ENCODE results near the gene SCNN1B.

The SCNN1B gene

DNA sequence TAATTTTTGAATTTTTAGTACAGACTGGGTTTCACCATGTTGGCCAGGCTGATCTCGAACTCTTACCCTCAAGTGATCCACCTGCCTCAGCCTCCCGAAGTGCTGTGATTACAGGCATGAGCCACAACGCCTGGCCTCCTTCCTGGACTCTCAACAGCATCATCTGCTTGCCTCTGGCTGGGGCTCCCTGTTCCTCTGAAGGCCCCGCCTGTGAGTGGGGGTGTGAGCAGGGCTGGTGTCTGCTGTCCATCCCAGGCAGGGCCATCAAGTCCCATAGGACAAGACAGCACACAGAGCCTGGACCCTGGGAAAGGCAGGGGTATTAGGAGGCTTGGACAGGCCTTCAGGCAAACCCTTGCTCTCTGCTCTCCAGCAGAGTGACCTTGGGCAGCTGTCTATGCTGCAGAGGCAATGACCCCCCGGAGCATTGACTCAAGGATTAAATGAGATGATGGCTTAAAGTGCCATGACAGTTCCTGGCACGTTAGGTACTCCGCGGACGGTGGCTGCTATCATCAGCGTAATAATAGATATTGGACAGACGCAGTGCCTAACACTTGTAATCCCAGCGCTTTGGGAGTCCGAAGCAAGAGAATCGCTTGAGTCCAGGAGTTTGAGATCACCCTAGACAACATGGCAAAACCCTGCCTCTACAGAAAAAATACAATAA lies 19.2 kb downstream of the SCNN1B start:
- DNase-seq (ENCODE audit: low read depth in 2 of 2), result no peak

DNA sequence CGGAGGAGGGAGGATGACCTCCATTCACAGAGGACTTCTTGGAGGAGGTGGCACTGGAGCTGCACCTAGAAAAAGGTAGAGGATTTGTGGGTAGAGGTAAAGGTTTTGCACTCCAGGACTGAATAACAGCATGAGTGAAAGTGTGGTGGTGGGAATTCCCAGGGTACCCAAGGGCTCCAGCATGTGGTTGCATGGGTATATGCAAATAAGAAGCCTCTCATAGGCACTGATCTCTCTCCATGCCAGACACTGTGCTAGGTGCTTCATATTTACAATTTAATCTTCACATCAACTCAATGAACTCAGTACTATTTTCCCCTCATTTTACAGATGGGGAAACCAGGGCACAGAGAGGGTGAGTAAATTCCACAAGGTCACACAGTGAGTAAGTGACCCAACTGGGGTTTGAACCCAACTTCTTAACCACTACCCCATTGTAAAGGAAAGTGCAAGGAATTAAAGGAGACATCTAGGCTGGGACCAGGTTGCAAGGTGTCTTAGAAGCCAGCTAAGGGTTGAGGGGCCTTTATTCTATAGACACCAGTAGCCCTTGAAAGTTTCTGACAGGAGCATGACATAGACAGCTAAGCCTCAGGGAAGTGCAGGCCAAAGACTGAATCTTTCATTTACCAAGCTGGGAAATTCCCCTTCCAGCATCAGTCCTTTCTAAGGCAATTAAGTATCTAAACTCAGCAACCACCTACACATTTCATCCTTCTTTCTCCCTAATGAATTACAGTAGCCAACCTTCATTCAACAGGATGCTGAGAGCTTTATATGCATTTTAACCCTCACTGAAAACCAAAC lies 21.3 kb downstream of the SCNN1B start:
- DNase-seq (ENCODE audit: low read depth in 2 of 2), result no peak

DNA sequence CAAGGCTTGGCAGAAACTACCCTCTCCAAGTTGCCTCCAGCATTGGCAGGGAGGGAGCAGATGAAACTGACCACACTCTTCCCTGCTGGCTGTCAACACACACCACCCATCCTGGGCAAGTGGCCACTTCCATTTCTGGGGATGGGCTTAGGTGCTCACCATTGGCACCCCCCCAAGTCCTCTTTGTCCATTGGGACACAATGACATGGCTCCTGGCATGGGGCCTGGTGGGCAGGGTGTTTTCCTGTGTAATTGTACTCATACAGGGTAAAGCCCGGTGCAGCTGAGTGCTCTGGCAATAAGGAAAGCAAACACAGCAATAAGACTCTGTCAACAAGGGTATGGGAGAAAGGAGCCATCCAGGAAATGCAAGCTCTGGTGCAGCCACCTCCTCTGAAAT lies 22.6 kb downstream of the SCNN1B start:
- DNase-seq (ENCODE audit: low read depth in 2 of 2), result no peak

DNA sequence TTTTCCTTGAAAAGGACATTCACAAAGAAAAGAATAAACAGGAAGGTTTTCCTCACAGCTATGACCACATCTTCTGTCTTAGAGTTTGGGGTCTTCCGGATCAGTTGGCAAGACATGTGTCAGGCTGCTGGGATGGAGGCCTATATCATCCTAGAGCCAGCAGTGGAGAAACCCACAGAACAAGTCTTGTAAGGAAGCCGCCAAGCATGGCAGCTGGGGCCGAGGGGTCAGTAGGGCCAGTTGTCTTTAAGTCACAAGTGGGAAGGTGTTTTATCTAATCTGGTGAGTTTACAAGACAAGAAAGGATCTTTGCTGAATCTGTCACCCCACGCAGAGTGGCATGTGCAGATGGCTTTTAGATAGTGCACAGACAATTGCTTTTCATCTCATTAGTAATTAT lies 25.7 kb downstream of the SCNN1B start:
- DNase-seq (ENCODE audit: low read depth in 2 of 2), result no peak

DNA sequence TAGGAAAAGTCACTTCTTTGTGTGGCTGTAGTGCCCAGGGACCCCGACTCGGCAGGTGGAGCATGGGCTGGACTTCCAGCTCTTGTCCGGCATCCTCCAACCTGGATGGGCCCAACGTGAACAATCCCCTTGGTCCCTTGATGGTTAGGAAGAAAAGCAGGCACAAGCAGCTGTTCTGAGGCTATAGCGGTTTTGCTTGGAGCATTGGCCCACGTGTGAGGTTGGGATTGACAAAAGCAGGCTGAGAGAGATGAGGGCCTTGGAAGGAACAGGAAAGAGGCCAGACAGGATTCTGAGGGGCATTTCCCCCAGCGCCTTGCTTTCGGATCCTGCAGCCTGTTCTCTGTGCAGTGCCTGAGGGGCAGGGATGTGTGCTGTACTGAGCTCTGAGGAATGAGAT lies 28.1 kb downstream of the SCNN1B start:
- DNase-seq (ENCODE audit: low read depth in 2 of 2), result no peak

DNA sequence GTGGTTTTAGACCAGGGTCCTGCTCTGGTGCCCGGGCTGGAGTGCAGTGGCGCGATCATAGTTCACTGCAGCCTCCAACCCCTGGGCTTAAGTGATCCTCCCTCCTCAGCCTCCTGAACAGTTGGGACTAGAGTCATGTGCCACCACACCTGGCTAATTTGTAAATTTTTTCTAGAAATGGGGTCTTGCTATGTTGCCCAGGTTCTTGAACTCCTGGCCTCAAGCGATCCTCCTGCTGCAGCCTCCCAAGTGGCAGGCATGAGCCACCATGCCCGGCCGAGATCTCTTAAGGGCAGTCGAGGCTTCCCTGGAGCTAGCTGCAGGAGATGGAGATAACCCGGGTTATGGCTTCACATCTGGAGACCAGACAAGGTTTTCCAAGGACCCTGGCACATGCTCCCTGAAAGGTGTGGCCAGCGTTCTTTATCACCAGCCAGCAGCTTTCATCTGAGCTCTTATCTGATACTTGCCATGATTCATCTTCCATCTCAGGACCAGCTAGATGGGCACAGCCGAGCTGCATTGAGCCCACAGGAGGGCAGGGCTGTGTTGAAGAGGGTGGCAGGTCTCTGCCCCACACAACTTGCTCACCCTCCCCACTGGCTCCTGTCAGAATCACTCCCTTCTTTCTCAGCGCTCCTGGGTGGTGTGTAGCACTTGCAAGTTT lies 28.6 kb downstream of the SCNN1B start:
- no peak for DNase-seq (ENCODE audit: low read depth in 2 of 2)

DNA sequence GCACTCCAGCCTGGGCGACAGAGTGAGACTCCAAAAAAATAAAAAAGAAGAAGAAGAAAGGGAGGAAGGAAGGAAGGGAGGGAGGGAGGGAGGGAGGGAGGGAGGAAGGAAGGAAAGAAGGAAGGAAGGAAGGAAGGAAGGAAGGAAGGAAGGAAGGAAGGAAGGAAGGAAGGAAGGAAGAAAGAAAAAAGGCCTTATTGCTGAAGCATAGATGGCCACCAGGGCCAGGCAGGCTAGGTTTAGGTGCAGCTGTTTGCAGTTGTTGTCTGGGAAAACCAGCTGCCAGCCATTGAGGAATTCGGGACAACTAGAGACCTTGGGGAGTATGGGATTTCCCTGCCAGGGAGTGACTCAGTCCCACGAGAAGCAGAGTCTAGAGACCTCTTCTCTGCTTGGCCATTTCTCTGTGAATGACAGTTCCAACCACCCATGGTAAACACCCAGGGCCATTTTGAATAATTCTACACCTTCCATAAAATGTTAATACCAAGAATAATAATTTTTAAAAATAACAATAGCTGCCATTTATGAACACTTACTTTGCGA lies 31.0 kb downstream of the SCNN1B start:
- DNase-seq (ENCODE audit: low read depth in 2 of 2), result no peak

DNA sequence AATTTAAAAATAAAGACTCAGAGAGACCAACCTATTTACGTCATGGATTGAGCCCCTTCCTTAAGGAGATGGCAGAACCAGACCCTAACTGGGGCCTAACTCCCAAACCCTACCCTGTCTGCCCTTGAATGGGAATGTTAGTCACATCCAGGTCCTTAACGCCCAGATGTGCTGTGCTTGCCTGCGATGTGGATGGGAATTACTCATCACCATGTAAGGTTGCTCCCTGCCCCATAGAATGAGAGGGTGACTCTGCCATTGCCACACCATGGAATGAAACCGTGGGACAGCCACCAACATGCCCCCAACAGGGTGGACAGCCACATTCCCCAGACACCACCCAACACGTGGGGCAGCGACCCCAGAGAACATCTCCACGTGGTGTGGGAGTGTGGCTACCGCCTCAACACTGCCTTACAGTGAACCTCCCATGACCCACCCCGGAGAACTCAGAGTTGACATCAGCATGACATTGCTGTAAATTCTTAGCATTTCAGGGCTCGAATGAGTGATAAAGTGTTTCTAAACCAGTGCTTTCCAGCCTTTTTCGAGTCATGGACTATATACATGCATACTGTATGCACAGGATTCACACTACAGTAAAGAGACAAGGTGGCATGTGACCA lies 31.8 kb downstream of the SCNN1B start:
- no peak for DNase-seq (ENCODE audit: low read depth in 2 of 2)

DNA sequence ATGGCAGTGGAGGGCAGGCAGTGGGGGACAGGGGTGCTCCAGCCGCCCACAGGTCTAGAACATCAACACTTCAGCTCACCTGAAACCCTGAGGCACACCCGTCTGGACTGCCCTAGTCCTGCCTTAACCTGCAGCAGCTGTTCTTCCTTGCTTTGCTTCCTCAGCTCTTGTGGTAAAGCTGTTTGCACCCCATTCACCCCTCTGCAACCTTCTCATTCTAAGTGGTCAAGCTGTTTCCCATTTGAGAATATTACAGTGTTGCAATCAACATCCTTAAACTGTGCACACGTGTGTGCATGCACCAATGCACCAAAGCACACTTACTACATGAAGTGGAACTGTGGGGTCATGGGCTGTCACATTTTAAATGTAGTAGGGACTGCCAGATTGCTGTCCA lies 32.4 kb downstream of the SCNN1B start:
- no peak for DNase-seq (ENCODE audit: low read depth in 2 of 2)

DNA sequence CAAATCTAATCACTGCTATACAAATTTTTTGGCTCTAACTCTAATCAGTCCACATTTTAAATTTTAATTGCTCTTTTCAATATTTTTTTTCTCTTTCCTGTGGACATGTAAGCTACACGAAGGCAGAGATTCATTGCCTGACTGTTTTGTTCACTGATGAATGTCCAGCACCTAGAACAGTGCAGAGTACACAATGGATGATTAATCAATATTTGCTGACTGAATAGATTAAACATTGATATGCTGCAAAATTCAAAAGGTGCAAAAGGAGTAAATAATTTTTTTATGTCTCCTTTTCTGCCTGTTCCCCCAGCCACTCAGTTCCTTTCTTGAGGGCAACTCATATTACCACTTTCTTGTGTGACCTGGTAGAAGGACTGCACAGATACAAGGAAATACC lies 32.8 kb downstream of the SCNN1B start:
- no peak for DNase-seq (ENCODE audit: low read depth in 2 of 2)

DNA sequence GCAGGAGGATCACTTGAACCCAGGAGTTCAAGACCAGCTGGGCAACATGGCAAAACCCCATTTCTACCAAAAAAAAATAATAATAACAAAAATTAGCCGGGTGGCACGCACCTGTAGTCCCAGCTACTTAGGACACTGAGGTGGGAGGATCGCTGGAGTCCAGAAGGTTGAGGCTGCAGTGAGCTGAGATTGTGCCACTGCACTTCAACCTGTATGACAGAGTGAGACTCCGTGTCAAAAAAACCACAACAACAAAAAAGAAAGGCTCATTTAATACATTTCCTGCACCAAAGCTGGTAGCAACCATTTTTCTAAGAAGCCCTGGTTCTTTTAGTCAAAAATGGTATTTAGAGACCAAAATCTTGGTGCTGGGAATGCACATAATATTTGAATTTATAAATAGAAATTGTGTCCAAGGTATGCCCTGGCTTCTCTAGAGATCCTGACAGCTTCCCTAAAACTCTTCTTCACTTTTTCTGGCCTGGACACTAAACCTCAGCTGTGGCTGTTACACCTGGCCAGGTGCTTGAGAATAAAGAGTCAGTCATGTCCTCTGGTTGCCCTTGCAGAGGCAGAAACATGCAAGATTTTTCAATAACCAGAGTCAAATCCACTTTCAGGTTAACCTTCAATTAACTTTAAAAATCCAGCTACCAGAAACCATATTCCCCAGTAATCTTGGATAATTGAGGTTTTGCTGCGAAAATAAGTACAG lies 35.9 kb downstream of the SCNN1B start:
- DNase-seq (ENCODE audit: low read depth in 2 of 2), result no peak

DNA sequence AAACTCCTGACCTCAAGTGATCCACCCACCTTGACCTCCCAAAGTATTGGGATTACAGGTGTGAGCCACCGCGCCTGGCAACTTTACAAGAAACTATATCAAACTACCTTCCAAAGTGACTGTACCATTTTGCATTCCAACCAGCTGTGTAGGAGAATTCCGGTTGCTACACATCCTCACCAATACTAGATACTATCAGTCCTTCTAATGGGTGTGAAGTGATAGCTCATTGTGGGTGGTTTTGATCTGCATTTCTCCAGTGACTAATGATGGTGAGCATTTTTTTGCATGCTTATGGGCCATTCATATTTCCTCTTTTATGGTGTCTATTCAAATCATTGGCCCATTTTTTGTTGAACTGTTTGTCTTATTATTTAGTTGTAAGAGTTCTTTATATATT lies 37.7 kb downstream of the SCNN1B start:
- no peak for DNase-seq (ENCODE audit: low read depth in 2 of 2)

DNA sequence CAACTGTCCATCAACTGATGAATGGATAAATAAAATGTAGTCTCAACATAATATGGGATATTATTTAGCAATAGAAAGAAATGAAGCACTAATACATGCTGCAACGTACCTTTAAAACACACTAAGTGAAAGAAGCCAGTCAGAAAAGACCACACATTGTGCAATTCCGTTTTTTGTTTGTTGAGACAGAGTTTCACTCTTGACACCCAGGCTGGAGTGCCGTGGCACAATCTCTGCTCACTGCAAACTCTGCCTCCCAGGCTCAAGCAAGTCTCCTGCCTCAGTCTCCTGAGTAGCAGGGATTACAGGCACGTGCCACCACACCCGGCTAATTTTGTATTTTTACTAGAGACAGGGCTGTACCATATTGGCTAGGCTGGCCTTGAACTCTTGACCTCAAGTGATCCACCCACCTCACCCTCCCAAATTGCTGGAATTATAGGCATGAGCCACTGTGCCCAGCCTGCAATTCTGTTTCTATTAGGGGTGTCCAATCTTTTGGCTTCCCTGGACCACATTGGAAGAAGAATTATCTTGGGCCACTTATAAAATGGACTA lies 40.1 kb downstream of the SCNN1B start:
- no peak for DNase-seq (ENCODE audit: low read depth in 2 of 2)

DNA sequence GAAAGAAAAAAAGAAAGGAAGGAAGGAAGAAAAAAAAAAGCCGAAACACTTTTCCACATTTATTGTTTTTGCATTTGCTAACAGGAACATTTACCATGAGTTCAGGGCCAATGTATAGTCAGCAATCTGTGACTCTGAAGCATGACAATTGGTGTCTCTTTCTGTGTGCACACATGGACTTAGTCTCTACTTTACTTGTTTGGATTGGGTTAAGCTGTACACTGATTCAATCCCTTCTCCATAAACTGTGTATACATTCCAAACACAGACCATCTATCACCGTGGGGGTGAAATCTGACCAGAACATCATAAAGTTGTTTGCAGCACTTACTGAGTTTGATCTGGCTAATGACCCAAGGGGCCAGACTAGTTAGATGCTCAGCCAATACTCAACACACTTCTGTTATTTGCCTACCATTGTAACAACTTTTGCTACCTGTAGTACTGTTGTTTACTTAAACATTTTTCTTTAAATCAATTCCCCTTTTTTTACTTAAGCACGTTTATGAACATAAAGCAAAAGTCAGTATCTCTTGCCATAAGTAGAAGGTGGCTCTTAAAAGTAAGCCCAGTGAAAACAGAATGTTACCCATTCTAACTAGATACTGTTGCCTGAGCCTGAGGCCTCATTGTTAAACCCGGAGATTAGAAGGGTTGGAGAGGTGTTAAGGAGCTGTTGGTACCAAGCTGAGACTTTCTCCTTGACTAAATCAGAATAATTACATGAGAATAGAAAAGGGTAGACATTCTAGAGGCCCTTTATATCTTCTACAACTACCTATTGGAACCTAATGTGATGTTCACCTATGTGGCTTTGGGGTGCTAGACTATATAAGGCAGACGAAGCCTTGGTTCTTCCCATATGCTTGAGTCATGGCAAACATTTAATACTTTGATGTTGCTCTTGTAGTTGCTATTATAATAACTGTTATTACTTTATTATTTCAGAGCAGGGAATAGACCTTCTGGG lies 41.8 kb downstream of the SCNN1B start:
- no peak for DNase-seq (ENCODE audit: low read depth in 2 of 2)

DNA sequence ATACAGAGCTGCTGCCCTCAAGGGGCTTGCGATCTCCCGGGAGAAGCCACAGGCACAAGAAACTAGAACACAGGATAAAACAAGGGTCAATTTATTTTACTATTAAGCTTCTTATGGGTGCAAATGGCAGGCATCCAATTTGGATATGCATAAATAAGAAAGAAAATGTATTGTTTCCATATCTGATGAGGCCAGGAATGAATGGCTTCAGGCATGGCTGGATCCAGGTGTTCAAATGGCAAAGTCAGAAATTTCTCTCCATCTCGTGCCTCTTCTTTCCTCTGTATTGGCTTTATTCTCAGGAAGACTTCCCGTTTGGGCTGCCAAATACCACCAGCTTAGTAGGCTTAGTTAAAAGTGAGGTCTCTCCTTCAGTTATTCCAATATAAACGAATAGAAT lies 43.1 kb downstream of the SCNN1B start:
- no peak for DNase-seq (ENCODE audit: low read depth in 2 of 2)

DNA sequence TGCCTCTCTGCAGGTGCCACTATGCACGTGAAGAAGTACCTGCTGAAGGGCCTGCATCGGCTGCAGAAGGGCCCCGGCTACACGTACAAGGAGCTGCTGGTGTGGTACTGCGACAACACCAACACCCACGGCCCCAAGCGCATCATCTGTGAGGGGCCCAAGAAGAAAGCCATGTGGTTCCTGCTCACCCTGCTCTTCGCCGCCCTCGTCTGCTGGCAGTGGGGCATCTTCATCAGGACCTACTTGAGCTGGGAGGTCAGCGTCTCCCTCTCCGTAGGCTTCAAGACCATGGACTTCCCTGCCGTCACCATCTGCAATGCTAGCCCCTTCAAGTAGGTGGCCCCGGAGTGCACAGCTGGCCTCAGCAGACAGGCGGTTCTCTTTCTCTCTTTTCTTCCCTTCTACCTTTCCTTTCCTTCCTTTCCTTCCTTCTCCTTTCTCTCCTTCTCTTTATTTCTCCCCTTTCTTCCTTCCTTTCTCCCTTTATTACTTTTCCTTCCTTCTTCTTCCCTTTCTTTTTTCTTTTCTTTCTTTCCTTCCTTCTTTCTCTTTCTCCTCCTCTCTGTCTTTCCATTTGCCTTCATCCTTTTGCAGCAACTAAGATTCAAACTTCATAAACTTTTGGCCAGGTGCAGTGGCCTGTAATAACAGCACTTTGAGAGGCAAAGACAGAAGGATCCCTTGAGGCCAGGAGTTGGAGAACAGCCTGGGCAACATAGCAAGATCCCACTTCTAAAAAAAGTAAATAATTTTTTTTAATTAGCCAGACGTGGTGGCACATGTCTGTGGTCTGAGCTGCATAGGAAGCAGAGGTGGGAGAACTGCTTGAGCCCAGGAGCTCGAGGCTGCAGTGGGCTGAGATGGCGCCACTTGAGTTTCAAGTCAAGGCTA lies 46.7 kb downstream of the SCNN1B start:
- DNase-seq (ENCODE audit: low read depth in 2 of 2), result no peak

DNA sequence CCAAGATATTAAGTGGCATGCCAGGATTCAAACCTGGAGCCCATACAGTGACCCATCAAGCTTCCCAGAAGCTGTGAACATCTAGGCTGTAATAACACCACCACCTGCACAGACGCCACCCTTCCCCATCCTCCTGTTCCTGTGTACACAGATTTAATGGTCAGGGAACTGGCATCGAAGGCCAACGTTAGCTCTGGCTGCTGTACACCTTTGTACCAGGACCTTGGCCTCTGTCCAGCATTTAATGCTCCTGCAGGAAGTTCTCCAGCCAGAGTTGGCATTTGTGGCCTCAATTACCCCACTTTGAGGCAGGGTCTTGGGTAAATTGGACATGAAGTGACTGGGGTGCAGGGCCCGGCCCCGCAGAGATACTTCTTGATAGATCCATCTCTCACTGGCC lies 49.3 kb downstream of the SCNN1B start:
- no peak for DNase-seq (ENCODE audit: low read depth in 2 of 2)

DNA sequence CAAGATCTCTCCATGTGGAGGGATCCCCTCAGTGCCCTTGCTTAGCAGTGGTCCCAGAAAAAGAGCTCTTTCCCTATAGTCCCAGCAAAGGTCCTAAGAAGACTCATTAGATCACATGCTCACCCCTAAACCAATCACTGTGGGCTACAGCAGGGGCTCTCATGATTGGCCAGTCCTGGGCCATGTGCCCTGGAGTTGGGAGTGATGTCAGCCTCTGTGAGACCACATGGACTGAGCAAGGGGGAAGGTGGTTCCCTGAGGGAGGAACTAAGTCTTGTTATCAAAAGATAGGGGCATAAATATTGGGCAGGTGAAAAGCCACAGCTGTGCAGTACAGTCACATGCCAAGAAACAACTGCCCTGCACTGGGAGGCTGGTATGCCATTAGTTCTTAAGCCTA lies 51.3 kb downstream of the SCNN1B start:
- DNase-seq (ENCODE audit: low read depth in 2 of 2), result no peak

DNA sequence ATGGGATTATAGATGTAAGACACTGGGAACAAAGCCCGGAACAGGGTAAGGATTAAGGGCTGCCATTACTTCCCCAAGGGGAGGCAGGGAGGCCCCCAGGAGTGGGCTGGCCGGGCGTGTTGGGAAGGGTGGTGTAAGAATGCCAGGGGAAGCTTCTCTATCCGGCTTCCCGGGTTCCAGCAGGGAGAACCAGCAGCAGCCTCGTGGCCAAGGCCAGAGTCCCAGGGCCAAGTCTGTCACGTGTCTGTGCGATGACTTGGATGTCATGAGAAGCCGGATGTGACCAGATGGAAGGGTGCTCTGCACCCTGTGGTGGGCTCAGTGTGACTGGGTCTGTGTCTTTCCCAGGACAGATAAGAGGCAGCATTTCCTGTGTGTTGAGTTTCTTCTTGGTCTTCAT lies 52.1 kb downstream of the SCNN1B start:
- DNase-seq (ENCODE audit: low read depth in 2 of 2), result no peak

All from fibroblast of skin of left biceps (primary cell).